ENCODE data around the gene GAPVD1.

Gene GAPVD1

DNA sequence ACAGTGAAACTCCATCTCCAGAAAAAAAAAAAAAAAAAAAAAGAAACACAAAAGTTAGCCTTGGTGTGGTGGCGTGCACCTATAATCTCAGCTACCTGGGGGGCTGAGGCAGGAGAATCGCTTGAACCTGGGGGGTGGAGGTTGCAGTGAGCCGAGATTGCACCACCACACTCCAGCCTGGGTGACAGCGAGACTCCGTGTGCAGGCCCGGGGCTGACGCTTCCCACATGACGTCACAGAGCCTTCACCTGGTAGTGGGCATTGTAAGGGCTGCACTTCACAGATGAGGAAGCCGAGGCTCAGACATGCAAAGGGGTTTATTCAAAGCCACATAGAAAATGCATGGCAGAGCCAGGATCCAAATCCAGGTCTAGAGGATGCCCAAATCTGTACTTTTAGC lies 114.2 kb downstream of the GAPVD1 start:
- Histone ChIP-seq H3K9ac (ENCODE audit: low read length) (no peak overlapping the region), H3K79me1 (ENCODE audit: low read length) (no peaks in the 10 kb centered on the region), H3K18ac (ENCODE audit: low read length) (no peak overlapping the region), H3K4me1 (ENCODE audit: control insufficient read depth in 1 of 2, insufficient read depth in 2 of 2, low read length in 2 of 2) (no peaks in the 10 kb centered on the region), H3K79me2 (ENCODE audit: control insufficient read depth, insufficient read depth, low read length, poor library complexity) (no peaks in the 10 kb centered on the region), H3K27me3 (ENCODE audit: insufficient read depth, low read length) (no peaks in the 10 kb centered on the region), H2AFZ (ENCODE audit: insufficient read depth, low read length, poor library complexity) (no peak overlapping the region), H3K9me3 (ENCODE audit: insufficient read depth, low read depth, low read length) (peaks cover 1% of the 10 kb centered on the region), H4K12ac (ENCODE audit: low read depth, low read length) (no peak overlapping the region), H2AK5ac (ENCODE audit: low read length) (no peak overlapping the region), H4K8ac (ENCODE audit: low read depth, low read length) (no peak overlapping the region), H2BK12ac (ENCODE audit: low read length) (no peak overlapping the region), H3K14ac (ENCODE audit: low read length) (no peak overlapping the region), H3K27ac (ENCODE audit: low read depth, low read length) (no peak overlapping the region), H3K4ac (ENCODE audit: low read depth, low read length) (no peak overlapping the region), H2BK5ac (ENCODE audit: low read depth, low read length, poor library complexity) (no peak overlapping the region), H4K91ac (ENCODE audit: low read depth, low read length) (no peak overlapping the region), H2BK120ac (ENCODE audit: insufficient read depth, low read length, poor library complexity) (no peak overlapping the region), H3K23ac (ENCODE audit: low read length) (no peak overlapping the region), H3K36me3 (ENCODE audit: control insufficient read depth in 1 of 2, insufficient read depth in 2 of 2, low read length in 2 of 2) (peaks cover 0 to under 1% of the 10 kb centered on the region in 2 experiments), H3K4me2 (ENCODE audit: low read length) (no peak overlapping the region), H3K4me3 (ENCODE audit: low read depth, low read length) (no peak overlapping the region)
- WGBS (ENCODE audit: extremely low coverage, insufficient coverage, insufficient read length): no CpG with 5 or more reads among the region's 9 CpGs
- DNase-seq: no peak

DNA sequence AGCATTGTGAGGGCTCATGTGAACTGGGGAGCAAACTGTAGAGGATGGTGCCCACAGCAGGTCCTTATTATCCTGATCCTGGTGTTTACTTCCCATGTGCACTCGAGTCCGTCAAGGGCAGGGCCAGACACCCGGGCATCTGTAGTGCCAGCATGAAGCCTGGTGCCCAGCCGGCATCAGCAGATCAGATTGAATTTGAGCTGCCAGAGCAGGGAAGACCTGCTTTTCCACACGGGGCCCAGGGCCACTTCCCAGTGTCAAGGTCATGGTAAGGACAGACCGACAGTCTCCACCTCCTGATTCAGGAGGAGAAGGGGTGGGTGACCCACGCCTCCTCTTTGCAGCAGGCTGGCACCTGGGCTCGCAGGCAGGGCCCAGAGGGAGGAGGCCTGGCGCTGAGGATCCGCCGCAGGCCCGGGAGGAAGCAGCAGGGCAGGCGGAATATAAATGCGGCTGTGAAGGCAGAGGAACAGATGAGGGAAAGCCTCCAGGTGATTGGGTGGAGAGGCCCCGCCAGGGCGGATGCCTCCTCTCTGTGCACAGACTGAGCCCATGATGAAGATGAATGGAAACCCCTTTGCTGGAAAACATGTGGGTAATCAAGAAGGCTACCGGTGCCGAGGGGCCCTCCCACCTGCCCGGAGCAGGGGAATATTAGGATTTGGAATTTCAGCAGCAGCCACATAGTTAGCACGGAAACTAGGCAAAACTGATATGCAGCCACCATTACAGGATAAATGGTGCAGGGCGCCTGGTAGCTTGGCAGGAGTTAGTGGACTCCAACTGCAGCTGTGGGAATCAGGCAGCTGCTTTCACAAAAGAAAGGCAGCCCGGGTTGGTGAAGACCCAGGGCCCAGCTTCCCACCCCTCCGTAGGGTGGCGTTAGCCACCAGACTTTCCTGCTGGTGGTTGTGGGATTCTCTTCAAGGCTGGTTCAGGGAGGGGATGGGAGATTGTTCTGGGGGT lies 114.9 kb downstream of the GAPVD1 start:
- no peak overlapping the region for H3K4ac ChIP-seq (ENCODE audit: low read depth, low read length)
- no peak overlapping the region for H4K12ac ChIP-seq (ENCODE audit: low read depth, low read length)
- H3K18ac ChIP-seq (ENCODE audit: low read length): no peak overlapping the region
- no peak for DNase-seq
- H2AFZ ChIP-seq (ENCODE audit: insufficient read depth, low read length, poor library complexity): no peak overlapping the region
- no peak overlapping the region for H4K8ac ChIP-seq (ENCODE audit: low read depth, low read length)
- no peaks in the 10 kb centered on the region for H3K27me3 ChIP-seq (ENCODE audit: insufficient read depth, low read length)
- WGBS (ENCODE audit: extremely low coverage, insufficient coverage, insufficient read length): no CpG with 5 or more reads among the region's 24 CpGs
- no peak overlapping the region for H3K23ac ChIP-seq (ENCODE audit: low read length)
- no peak overlapping the region for H3K4me3 ChIP-seq (ENCODE audit: low read depth, low read length)
- no peak overlapping the region for H3K9ac ChIP-seq (ENCODE audit: low read length)
- H3K36me3 ChIP-seq (ENCODE audit: control insufficient read depth in 1 of 2, insufficient read depth in 2 of 2, low read length in 2 of 2): no peaks in the 10 kb centered on the region
- no peak overlapping the region for H2BK5ac ChIP-seq (ENCODE audit: low read depth, low read length, poor library complexity)
- no peak overlapping the region for H3K27ac ChIP-seq (ENCODE audit: low read depth, low read length)
- H3K9me3 ChIP-seq (ENCODE audit: insufficient read depth, low read depth, low read length): peaks cover 1% of the 10 kb centered on the region
- no peak overlapping the region for H2BK12ac ChIP-seq (ENCODE audit: low read length)
- no peak overlapping the region for H2AK5ac ChIP-seq (ENCODE audit: low read length)
- no peaks in the 10 kb centered on the region for H3K79me1 ChIP-seq (ENCODE audit: low read length)
- H3K4me1 ChIP-seq (ENCODE audit: control insufficient read depth in 1 of 2, insufficient read depth in 2 of 2, low read length in 2 of 2): no peaks in the 10 kb centered on the region
- no peak overlapping the region for H3K4me2 ChIP-seq (ENCODE audit: low read length)
- H3K79me2 ChIP-seq (ENCODE audit: control insufficient read depth, insufficient read depth, low read length, poor library complexity): no peaks in the 10 kb centered on the region
- no peak overlapping the region for H3K14ac ChIP-seq (ENCODE audit: low read length)
- no peak overlapping the region for H2BK120ac ChIP-seq (ENCODE audit: insufficient read depth, low read length, poor library complexity)
- no peak overlapping the region for H4K91ac ChIP-seq (ENCODE audit: low read depth, low read length)

DNA sequence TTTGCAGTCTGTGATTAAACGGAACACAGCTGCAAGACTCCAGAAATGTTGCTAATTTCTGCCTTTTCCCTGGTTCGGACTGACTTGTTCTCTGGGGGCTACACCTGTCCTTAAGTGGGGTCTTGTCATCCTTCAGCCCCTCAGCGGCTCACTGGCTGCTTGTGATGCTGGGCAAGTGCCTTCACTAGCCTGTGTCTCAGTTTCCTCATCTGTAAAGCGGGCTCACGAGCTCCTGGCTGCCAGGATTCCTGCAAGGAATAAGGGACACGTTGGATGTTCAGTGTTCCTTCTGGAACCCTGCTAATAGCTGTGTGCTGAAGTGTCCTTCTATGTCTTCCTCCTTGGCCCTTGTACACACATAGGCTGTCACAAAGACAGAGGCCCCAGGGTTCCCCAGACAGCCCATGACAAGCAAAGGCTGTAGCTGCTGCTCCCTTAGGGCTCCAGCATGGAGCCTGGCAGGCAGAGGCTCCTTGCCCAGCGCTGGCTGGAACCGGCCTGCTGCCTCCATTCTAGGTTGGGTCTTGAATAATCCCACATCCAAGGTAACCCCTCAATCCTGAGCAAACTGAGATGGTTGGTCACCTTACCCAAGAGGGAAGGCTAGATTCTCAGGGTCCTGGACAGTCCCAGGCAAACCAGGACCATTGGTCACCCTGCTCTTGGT lies 116.1 kb downstream of the GAPVD1 start:
- Histone ChIP-seq H3K9me3 (ENCODE audit: insufficient read depth, low read depth, low read length) (peaks cover 1% of the 10 kb centered on the region), H3K79me2 (ENCODE audit: control insufficient read depth, insufficient read depth, low read length, poor library complexity) (no peaks in the 10 kb centered on the region), H4K8ac (ENCODE audit: low read depth, low read length) (no peak overlapping the region), H3K18ac (ENCODE audit: low read length) (no peak overlapping the region), H3K27me3 (ENCODE audit: insufficient read depth, low read length) (no peaks in the 10 kb centered on the region), H2AK5ac (ENCODE audit: low read length) (no peak overlapping the region), H3K79me1 (ENCODE audit: low read length) (no peaks in the 10 kb centered on the region), H3K36me3 (ENCODE audit: control insufficient read depth in 1 of 2, insufficient read depth in 2 of 2, low read length in 2 of 2) (no peaks in the 10 kb centered on the region), H3K27ac (ENCODE audit: low read depth, low read length) (no peak overlapping the region), H4K12ac (ENCODE audit: low read depth, low read length) (no peak overlapping the region), H2BK5ac (ENCODE audit: low read depth, low read length, poor library complexity) (no peak overlapping the region), H3K9ac (ENCODE audit: low read length) (no peak overlapping the region), H2BK12ac (ENCODE audit: low read length) (no peak overlapping the region), H3K4ac (ENCODE audit: low read depth, low read length) (no peak overlapping the region), H4K91ac (ENCODE audit: low read depth, low read length) (no peak overlapping the region), H2BK120ac (ENCODE audit: insufficient read depth, low read length, poor library complexity) (no peak overlapping the region), H3K4me1 (ENCODE audit: control insufficient read depth in 1 of 2, insufficient read depth in 2 of 2, low read length in 2 of 2) (no peaks in the 10 kb centered on the region), H3K4me3 (ENCODE audit: low read depth, low read length) (no peak overlapping the region), H3K23ac (ENCODE audit: low read length) (no peak overlapping the region), H3K14ac (ENCODE audit: low read length) (no peak overlapping the region), H3K4me2 (ENCODE audit: low read length) (no peak overlapping the region), H2AFZ (ENCODE audit: insufficient read depth, low read length, poor library complexity) (no peak overlapping the region)
- DNase-seq: no peak
- WGBS (ENCODE audit: extremely low coverage, insufficient coverage, insufficient read length): no CpG with 5 or more reads among the region's 8 CpGs

- Histone ChIP-seq H2AK5ac (ENCODE audit: low read length) (no peak overlapping the region), H3K4me2 (ENCODE audit: low read length) (no peak overlapping the region), H2BK5ac (ENCODE audit: low read depth, low read length, poor library complexity) (no peak overlapping the region), H3K36me3 (ENCODE audit: control insufficient read depth in 1 of 2, insufficient read depth in 2 of 2, low read length in 2 of 2) (no peaks in the 10 kb centered on the region), H4K91ac (ENCODE audit: low read depth, low read length) (no peak overlapping the region), H3K9me3 (ENCODE audit: insufficient read depth, low read depth, low read length) (peaks cover 1% of the 10 kb centered on the region), H3K27ac (ENCODE audit: low read depth, low read length) (no peak overlapping the region), H3K4ac (ENCODE audit: low read depth, low read length) (no peak overlapping the region), H2AFZ (ENCODE audit: insufficient read depth, low read length, poor library complexity) (no peak overlapping the region), H2BK120ac (ENCODE audit: insufficient read depth, low read length, poor library complexity) (no peak overlapping the region), H4K8ac (ENCODE audit: low read depth, low read length) (no peak overlapping the region), H3K27me3 (ENCODE audit: insufficient read depth, low read length) (no peaks in the 10 kb centered on the region), H2BK12ac (ENCODE audit: low read length) (no peak overlapping the region), H3K79me2 (ENCODE audit: control insufficient read depth, insufficient read depth, low read length, poor library complexity) (no peaks in the 10 kb centered on the region), H3K14ac (ENCODE audit: low read length) (no peak overlapping the region), H3K79me1 (ENCODE audit: low read length) (no peaks in the 10 kb centered on the region), H3K4me1 (ENCODE audit: control insufficient read depth in 1 of 2, insufficient read depth in 2 of 2, low read length in 2 of 2) (no peaks in the 10 kb centered on the region), H4K12ac (ENCODE audit: low read depth, low read length) (no peak overlapping the region), H3K23ac (ENCODE audit: low read length) (no peak overlapping the region), H3K18ac (ENCODE audit: low read length) (no peak overlapping the region), H3K4me3 (ENCODE audit: low read depth, low read length) (no peak overlapping the region), H3K9ac (ENCODE audit: low read length) (no peak overlapping the region)
- no CpG with 5 or more reads among the region's 9 CpGs for whole genome bisulfite sequencing (ENCODE audit: extremely low coverage, insufficient coverage, insufficient read length)
- no peak for DNase-seq
These were observed 117.2 kb downstream of the GAPVD1 start for GRCh38 chr9:125378778-125379177.
